Measurements from ENCODE around the gene TRMT44. TPM values are rescaled to one million over a fixed set of nuclear protein-coding genes. Genes with fewer than 3 reads are reported as not detected.

Gene TRMT44
- total RNA-seq, 1 experiment from 2014 or later, result 23.4 TPM

DNA sequence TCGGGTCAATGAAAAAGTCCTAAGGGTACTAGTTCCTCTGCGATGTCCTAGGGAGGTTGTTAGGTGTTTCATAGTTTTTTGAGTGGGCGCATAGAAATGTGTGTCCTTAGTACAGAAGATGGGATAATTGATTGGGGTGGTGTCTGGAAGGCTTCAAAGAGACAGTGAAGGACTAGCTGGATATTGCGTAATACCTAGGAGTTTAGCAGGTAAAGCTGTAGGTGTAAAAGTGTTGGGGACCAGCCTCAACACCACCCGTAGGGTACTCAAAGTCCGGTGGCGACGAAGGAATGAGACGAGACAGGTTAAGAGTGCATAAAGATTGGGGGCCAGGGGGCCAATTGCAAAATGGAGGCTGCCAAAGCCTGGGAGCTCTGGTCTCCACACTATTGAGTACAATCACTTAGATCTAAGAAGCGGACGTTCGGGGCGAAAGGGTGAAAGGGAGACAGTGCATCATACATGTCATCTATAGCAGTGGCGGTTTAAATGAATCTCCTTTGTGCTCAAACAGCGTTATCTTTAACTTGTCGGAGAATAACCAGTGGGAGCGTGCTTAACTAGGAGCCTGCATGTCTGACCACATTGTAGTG is 1.0 kb downstream of the TRMT44 start:
- Mint-ChIP-seq H3K4me3 (ENCODE audit: unreplicated experiment) (peak overlapping the region; percentile 84), H3K27ac (ENCODE audit: unreplicated experiment) (no peak overlapping the region), H3K4me1 (ENCODE audit: low read depth, unreplicated experiment) (peaks cover 35% of the 10 kb centered on the region), H3K9me3 (ENCODE audit: unreplicated experiment) (no peaks in the 10 kb centered on the region), H3K36me3 (ENCODE audit: insufficient read depth, unreplicated experiment) (peaks cover 23% of the 10 kb centered on the region), H3K27me3 (ENCODE audit: insufficient read depth, unreplicated experiment) (no peaks in the 10 kb centered on the region)
- Histone ChIP-seq H3K36me3 (ENCODE audit: control insufficient read depth, insufficient read depth, low read length) (no peaks in the 10 kb centered on the region; the same call in 1 of the 2 replicates), H3K9me3 (no peaks in the 10 kb centered on the region), H3K27me3 (replicated peaks; ENCODE audit: control insufficient read depth, insufficient read depth, low read length) (no peaks in the 10 kb centered on the region), H3K4me1 (peaks cover 7% of the 10 kb centered on the region; the same call in 1 of the 2 replicates), H3K4me3 (ENCODE audit: low read depth, low read length) (peak overlapping the region; percentile 96)
- intact Hi-C loops (cut with micrococcal nuclease; ENCODE audit: unreplicated experiment), result loop anchor here (2.0 kb wide), 1 partner anchor 19 kb away; no protein-coding TSS in a partner anchor
- ChIA-PET POLR2A (interaction anchor here (1.4 kb wide), 1 partner anchor 18 kb away, joined by 4 read pairs; no protein-coding TSS in a partner anchor), CTCF (no interaction called here)
- TF ChIP-seq, protein P1, sequence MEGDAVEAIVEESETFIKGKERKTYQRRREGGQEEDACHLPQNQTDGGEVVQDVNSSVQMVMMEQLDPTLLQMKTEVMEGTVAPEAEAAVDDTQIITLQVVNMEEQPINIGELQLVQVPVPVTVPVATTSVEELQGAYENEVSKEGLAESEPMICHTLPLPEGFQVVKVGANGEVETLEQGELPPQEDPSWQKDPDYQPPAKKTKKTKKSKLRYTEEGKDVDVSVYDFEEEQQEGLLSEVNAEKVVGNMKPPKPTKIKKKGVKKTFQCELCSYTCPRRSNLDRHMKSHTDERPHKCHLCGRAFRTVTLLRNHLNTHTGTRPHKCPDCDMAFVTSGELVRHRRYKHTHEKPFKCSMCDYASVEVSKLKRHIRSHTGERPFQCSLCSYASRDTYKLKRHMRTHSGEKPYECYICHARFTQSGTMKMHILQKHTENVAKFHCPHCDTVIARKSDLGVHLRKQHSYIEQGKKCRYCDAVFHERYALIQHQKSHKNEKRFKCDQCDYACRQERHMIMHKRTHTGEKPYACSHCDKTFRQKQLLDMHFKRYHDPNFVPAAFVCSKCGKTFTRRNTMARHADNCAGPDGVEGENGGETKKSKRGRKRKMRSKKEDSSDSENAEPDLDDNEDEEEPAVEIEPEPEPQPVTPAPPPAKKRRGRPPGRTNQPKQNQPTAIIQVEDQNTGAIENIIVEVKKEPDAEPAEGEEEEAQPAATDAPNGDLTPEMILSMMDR (IDR thresholded peaks at IDR 0.05; ENCODE audit: insufficient read depth in 1 of 2, low read depth in 1 of 2, low read length in 1 of 2, severe bottlenecking in 1 of 2, unreplicated experiment in 1 of 2), result no peak
- TSS peak; percentile 53 for BruUV-seq (replicated peaks)
- no peak for DNase-seq

DNA sequence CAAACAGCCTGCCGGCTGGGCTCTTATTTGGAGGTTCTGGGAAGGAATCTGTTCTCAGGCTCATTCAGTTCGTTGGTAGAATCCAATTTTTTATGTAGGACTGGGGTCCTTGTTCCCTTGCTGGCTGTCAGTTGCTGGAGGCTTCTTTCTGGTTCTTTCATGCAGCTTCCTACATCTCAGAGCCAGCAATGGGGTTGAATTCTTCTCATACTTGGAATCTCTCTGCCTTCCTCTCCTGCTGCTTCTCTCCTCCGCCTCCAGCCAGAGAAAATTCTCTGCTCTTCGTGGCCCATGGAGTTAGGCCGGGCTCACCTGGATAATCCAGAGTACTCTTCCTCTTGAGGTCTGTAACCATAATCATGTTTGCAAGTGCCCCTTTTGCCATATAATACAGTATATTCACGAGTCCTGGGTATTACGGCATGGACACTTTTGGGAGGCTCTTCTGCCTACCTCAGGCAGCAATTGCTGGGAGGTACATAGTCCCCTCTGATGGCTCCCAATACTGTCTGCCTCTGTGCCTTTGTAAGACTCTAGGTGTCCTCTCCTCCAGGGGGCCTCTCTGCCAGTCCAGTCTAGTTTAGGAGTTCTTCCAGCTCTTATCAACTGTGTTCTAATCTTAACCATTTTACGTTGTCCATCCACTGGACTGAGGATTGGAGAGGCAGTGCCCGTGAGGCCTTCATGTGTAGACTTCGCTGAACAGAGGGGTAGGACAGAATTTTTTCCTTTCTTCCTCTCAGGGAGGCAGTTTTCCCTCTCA is 2.2 kb downstream of the TRMT44 start:
- Histone ChIP-seq H3K27me3 (replicated peaks; ENCODE audit: control insufficient read depth, insufficient read depth, low read length) (no peaks in the 10 kb centered on the region), H3K36me3 (ENCODE audit: control insufficient read depth, insufficient read depth, low read length) (no peaks in the 10 kb centered on the region; the same call in 1 of the 2 replicates), H3K4me3 (ENCODE audit: low read depth, low read length) (no peak overlapping the region), H3K4me1 (peaks cover 7% of the 10 kb centered on the region; the same call in 1 of the 2 replicates), H3K9me3 (no peaks in the 10 kb centered on the region)
- Mint-ChIP-seq H3K27ac (ENCODE audit: unreplicated experiment) (no peak overlapping the region), H3K4me1 (ENCODE audit: low read depth, unreplicated experiment) (peaks cover 27% of the 10 kb centered on the region), H3K36me3 (ENCODE audit: insufficient read depth, unreplicated experiment) (peaks cover 24% of the 10 kb centered on the region), H3K9me3 (ENCODE audit: unreplicated experiment) (no peaks in the 10 kb centered on the region), H3K27me3 (ENCODE audit: insufficient read depth, unreplicated experiment) (no peaks in the 10 kb centered on the region), H3K4me3 (ENCODE audit: unreplicated experiment) (peak overlapping the region; percentile 84)
- no TSS peak for BruUV-seq (replicated peaks)
- POLR2A ChIA-PET, result no interaction called here
- TF ChIP-seq, protein P1 (IDR thresholded peaks at IDR 0.05; ENCODE audit: insufficient read depth in 1 of 2, low read depth in 1 of 2, low read length in 1 of 2, severe bottlenecking in 1 of 2, unreplicated experiment in 1 of 2), result no peak
- CTCF ChIA-PET, result interaction anchor here (0.6 kb wide), 1 partner anchor 640 kb away, joined by 3 read pairs; no protein-coding TSS in a partner anchor
- intact Hi-C loops (cut with micrococcal nuclease; ENCODE audit: unreplicated experiment), result loop anchor here (2.0 kb wide), 1 partner anchor 18 kb away; no protein-coding TSS in a partner anchor
- no peak for DNase-seq

DNA sequence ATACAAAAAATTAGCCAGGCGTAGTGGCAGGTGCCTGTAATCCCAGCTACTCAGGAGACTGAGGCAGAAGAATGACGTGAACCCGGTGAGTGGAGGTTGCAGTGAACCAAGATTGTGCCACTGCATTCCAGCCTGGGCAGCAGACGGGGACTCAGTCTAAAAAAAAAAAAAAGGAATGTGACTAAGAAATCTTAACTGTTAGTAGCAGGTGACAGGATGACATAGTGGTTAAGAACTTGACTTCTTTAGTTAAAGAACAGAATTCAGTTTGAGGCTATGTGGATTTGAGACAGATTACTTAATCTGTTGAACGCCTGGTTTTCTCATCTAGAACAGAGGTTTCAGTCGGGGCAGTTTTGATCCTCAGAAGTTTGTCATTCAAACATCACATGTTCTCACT is 3.2 kb downstream of the TRMT44 start:
- Mint-ChIP-seq H3K27me3 (ENCODE audit: insufficient read depth, unreplicated experiment) (no peaks in the 10 kb centered on the region), H3K4me3 (ENCODE audit: unreplicated experiment) (no peak overlapping the region), H3K4me1 (ENCODE audit: low read depth, unreplicated experiment) (peaks cover 26% of the 10 kb centered on the region), H3K9me3 (ENCODE audit: unreplicated experiment) (no peaks in the 10 kb centered on the region), H3K36me3 (ENCODE audit: insufficient read depth, unreplicated experiment) (peaks cover 28% of the 10 kb centered on the region), H3K27ac (ENCODE audit: unreplicated experiment) (no peak overlapping the region)
- TF ChIP-seq, protein P1 (IDR thresholded peaks at IDR 0.05; ENCODE audit: insufficient read depth in 1 of 2, low read depth in 1 of 2, low read length in 1 of 2, severe bottlenecking in 1 of 2, unreplicated experiment in 1 of 2), result no peak
- intact Hi-C loops (cut with micrococcal nuclease; ENCODE audit: unreplicated experiment), result loop anchor here (2.0 kb wide), 1 partner anchor 17 kb away; no protein-coding TSS in a partner anchor
- no TSS peak for BruUV-seq (replicated peaks)
- no peak overlapping the region for H3K4me3 ChIP-seq (ENCODE audit: low read depth, low read length)
- H3K36me3 ChIP-seq (ENCODE audit: control insufficient read depth, insufficient read depth, low read length), result no peaks in the 10 kb centered on the region; the same call in 1 of the 2 replicates
- DNase-seq, result no peak
- ChIA-PET CTCF (no interaction called here), POLR2A (no interaction called here)
- H3K4me1 ChIP-seq, result peaks cover 7% of the 10 kb centered on the region; the same call in 1 of the 2 replicates
- no peaks in the 10 kb centered on the region for H3K27me3 ChIP-seq (replicated peaks; ENCODE audit: control insufficient read depth, insufficient read depth, low read length)
- H3K9me3 ChIP-seq, result no peaks in the 10 kb centered on the region
